K562 (cell line): ENCODE data around the gene KIF5C. TPM values are rescaled to one million over a fixed set of nuclear protein-coding genes. Genes with fewer than 3 reads are reported as not detected.
A peak's percentile ranks its signal among the peaks of the same experiment; 100 is the strongest.

ENCODE experiments used
- ARID2 ChIP-seq: fragments of 450-650 bp; IDR thresholded peaks from 2 replicates; pipeline ENCODE4 v1.6.1; 2017; ENCODE audit warnings: antibody characterized with exemption, mild to moderate bottlenecking
- FOXJ2 ChIP-seq: fragments of 200-800 bp; sonication (Bioruptor generic); IDR thresholded peaks from 2 replicates; pipeline ENCODE4 v1.6.1; 2016; ENCODE audit warnings: missing genetic modification characterization, missing compliant biosample characterization
- JUN ChIP-seq, 2 experiments: sonication (generic) in 1 of 2; formaldehyde crosslinking in 1 of 2; IDR thresholded peaks; 2 replicates each; pipeline versions ENCODE4 v1.6.1 to v1.8.0; 2012 to 2022; ENCODE audit warnings: borderline replicate concordance in 2 of 2, mild to moderate bottlenecking in 2 of 2, improper control_type of control experiment in 1 of 2, low read depth in 1 of 2, low read length in 1 of 2, missing genetic modification reagents in 1 of 2
- NFYB ChIP-seq: IDR thresholded peaks from 2 replicates; pipeline ENCODE4 v1.6.1; 2011; ENCODE audit warnings: mild to moderate bottlenecking, moderate library complexity; ENCODE audit not compliant: insufficient read length; ENCODE audit errors: extremely low read depth
- PTBP1 ChIP-seq: fragments of 200-400 bp; formaldehyde crosslinking; IDR thresholded peaks from 2 replicates; pipeline ENCODE4 v1.6.1; 2017; ENCODE audit warnings: low read depth, low read length
- RBM15 ChIP-seq: fragments of 200-400 bp; formaldehyde crosslinking; IDR thresholded peaks from 2 replicates; pipeline ENCODE4 v1.6.1; 2018; ENCODE audit warnings: mild to moderate bottlenecking, low read length, moderate library complexity; ENCODE audit not compliant: insufficient read depth
- polyA plus RNA-seq, 8 experiments: library from polyadenylated mRNA; depleted of rRNA in 4 of 8; stranded (reverse) in 5 of 8; unstranded in 3 of 8; fragments of >200 nt; fragmentation: Nextera tagmentation in 2 of 8; fragmentation: Illumina TruSeq in 1 of 8; extraction: Ambion mirVana in 2 of 8; extraction: Trizol in 1 of 8; gene quantifications; 2 replicates each; pipeline versions ENCODE4 v1.2.1 to v1.2.3, GENCODE V29; 2011 to 2014; ENCODE audit warnings: inconsistent platforms in 1 of 8, missing spikeins in 1 of 8
- total RNA-seq, 7 experiments: library from RNA; depleted of rRNA in 6 of 7; stranded (reverse); fragments of >200 nt in 6 of 7; fragmentation: Illumina TruSeq in 2 of 7; extraction: Trizol in 2 of 7; gene quantifications; 2 replicates each; pipeline versions ENCODE4 v1.2.1 to v1.2.3, GENCODE V29; 2011 to 2021; ENCODE audit warnings: low replicate concordance in 1 of 7
- TF ChIP-seq, protein P1 (sequence below): fragments of 450-650 bp; formaldehyde crosslinking; IDR thresholded peaks from 2 replicates; pipeline ENCODE4 v1.4.0; 2022; ENCODE audit warnings: mild to moderate bottlenecking, moderate library complexity
- TF ChIP-seq, protein P2 (sequence below): fragments of 450-650 bp; IDR thresholded peaks from 2 replicates; pipeline ENCODE4 v1.6.1; 2016; ENCODE audit warnings: mild to moderate bottlenecking, moderate library complexity
- TF ChIP-seq, protein P3 (sequence below): fragments of 450-650 bp; IDR thresholded peaks from 2 replicates; pipeline ENCODE4 v1.6.1; 2014; ENCODE audit warnings: low read depth, mild to moderate bottlenecking, moderate library complexity, borderline replicate concordance

KIF5C gene
- total and polyA plus RNA-seq, 9 of the 15 experiments (the other 6 are each of a cell fraction or from before 2014, with no cell fraction given): 0.01 to 0.09 (median 0.01) TPM; not detected in 6

DNA sequence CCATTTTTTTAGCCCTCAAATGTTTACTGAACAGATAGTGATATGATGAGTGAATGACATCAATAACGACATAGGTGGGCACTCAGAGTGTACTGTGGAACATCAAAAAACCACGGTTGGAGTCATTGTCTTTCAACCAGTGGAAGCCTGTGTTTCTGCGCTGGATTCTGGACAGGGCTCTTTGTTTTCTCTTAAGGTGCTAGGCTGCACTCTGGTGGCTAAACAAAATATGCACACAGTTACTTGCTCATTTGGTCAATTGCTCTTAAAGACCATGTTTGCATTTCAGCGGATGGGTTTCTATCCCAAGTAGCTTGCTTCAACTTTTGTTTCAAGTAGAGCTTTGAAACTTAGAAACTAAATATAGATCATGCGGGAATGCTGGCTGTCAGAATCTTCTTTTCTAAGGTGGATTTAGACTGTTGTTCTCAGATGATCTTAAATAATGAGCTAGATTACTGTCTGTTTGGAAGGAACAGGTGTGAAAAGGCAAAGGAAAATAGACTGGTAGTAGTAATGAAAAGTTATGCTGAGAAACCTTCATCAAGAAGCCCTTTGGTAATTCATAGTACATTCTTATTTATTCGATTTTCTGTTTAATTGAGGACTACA, 115.0 kb downstream of the KIF5C start (continued):
- TF ChIP-seq RBM15 (no peak), FOXJ2 (tag) (no peak), JUN (IDR thresholded peaks at IDR 0.05; ENCODE audit: borderline replicate concordance, low read depth, low read length) (no peak), JUN (CRISPR knock-in tag; IDR thresholded peaks at IDR 0.05; ENCODE audit: borderline replicate concordance) (no peak), PTBP1 (no peak), NFYB (no peak), ARID2 (peak; percentile 71; the same call in 1 of the 2 replicates)
- TF ChIP-seq, protein P1, sequence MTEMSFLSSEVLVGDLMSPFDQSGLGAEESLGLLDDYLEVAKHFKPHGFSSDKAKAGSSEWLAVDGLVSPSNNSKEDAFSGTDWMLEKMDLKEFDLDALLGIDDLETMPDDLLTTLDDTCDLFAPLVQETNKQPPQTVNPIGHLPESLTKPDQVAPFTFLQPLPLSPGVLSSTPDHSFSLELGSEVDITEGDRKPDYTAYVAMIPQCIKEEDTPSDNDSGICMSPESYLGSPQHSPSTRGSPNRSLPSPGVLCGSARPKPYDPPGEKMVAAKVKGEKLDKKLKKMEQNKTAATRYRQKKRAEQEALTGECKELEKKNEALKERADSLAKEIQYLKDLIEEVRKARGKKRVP: no peak
- TF ChIP-seq, protein P2, sequence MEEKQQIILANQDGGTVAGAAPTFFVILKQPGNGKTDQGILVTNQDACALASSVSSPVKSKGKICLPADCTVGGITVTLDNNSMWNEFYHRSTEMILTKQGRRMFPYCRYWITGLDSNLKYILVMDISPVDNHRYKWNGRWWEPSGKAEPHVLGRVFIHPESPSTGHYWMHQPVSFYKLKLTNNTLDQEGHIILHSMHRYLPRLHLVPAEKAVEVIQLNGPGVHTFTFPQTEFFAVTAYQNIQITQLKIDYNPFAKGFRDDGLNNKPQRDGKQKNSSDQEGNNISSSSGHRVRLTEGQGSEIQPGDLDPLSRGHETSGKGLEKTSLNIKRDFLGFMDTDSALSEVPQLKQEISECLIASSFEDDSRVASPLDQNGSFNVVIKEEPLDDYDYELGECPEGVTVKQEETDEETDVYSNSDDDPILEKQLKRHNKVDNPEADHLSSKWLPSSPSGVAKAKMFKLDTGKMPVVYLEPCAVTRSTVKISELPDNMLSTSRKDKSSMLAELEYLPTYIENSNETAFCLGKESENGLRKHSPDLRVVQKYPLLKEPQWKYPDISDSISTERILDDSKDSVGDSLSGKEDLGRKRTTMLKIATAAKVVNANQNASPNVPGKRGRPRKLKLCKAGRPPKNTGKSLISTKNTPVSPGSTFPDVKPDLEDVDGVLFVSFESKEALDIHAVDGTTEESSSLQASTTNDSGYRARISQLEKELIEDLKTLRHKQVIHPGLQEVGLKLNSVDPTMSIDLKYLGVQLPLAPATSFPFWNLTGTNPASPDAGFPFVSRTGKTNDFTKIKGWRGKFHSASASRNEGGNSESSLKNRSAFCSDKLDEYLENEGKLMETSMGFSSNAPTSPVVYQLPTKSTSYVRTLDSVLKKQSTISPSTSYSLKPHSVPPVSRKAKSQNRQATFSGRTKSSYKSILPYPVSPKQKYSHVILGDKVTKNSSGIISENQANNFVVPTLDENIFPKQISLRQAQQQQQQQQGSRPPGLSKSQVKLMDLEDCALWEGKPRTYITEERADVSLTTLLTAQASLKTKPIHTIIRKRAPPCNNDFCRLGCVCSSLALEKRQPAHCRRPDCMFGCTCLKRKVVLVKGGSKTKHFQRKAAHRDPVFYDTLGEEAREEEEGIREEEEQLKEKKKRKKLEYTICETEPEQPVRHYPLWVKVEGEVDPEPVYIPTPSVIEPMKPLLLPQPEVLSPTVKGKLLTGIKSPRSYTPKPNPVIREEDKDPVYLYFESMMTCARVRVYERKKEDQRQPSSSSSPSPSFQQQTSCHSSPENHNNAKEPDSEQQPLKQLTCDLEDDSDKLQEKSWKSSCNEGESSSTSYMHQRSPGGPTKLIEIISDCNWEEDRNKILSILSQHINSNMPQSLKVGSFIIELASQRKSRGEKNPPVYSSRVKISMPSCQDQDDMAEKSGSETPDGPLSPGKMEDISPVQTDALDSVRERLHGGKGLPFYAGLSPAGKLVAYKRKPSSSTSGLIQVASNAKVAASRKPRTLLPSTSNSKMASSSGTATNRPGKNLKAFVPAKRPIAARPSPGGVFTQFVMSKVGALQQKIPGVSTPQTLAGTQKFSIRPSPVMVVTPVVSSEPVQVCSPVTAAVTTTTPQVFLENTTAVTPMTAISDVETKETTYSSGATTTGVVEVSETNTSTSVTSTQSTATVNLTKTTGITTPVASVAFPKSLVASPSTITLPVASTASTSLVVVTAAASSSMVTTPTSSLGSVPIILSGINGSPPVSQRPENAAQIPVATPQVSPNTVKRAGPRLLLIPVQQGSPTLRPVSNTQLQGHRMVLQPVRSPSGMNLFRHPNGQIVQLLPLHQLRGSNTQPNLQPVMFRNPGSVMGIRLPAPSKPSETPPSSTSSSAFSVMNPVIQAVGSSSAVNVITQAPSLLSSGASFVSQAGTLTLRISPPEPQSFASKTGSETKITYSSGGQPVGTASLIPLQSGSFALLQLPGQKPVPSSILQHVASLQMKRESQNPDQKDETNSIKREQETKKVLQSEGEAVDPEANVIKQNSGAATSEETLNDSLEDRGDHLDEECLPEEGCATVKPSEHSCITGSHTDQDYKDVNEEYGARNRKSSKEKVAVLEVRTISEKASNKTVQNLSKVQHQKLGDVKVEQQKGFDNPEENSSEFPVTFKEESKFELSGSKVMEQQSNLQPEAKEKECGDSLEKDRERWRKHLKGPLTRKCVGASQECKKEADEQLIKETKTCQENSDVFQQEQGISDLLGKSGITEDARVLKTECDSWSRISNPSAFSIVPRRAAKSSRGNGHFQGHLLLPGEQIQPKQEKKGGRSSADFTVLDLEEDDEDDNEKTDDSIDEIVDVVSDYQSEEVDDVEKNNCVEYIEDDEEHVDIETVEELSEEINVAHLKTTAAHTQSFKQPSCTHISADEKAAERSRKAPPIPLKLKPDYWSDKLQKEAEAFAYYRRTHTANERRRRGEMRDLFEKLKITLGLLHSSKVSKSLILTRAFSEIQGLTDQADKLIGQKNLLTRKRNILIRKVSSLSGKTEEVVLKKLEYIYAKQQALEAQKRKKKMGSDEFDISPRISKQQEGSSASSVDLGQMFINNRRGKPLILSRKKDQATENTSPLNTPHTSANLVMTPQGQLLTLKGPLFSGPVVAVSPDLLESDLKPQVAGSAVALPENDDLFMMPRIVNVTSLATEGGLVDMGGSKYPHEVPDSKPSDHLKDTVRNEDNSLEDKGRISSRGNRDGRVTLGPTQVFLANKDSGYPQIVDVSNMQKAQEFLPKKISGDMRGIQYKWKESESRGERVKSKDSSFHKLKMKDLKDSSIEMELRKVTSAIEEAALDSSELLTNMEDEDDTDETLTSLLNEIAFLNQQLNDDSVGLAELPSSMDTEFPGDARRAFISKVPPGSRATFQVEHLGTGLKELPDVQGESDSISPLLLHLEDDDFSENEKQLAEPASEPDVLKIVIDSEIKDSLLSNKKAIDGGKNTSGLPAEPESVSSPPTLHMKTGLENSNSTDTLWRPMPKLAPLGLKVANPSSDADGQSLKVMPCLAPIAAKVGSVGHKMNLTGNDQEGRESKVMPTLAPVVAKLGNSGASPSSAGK: no peak
- TF ChIP-seq, protein P3, sequence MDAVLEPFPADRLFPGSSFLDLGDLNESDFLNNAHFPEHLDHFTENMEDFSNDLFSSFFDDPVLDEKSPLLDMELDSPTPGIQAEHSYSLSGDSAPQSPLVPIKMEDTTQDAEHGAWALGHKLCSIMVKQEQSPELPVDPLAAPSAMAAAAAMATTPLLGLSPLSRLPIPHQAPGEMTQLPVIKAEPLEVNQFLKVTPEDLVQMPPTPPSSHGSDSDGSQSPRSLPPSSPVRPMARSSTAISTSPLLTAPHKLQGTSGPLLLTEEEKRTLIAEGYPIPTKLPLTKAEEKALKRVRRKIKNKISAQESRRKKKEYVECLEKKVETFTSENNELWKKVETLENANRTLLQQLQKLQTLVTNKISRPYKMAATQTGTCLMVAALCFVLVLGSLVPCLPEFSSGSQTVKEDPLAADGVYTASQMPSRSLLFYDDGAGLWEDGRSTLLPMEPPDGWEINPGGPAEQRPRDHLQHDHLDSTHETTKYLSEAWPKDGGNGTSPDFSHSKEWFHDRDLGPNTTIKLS: no peak
